ENCODE results near the gene PRR9.

Gene PRR9

DNA sequence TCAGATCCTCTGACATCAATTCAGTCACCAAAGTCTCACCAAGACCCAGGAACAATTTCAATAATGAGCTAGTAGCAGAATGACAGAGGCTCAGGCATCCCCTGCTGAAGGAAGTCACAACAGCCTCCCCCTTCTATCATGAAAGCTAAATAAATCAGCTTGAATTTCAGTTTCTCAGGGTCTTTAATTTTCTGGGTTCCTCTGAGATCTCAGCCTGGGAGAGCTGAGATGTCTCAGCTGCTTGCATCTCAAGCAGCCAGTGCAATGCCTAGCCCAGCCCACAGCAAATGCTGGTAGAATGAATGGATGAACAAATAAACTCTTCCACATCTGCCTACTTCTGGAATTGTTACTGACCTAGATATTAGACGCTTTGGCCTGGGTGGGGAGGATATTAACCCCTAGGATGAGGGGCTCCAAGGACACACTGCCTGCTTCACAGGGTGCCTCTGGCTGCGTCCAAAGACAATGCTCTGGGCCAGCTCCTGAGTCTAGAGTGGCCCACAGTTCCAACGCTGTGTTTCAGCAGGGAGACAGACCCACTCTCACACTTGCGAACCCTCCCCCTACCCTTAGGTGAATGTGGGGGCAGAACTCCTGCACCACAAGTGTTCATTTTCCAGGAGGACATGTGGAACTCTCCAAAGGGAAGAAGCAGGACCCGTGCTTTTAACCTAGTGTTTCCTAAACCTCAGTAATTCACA is 30.9 kb downstream of the PRR9 start:
- no peak for DNase-seq (ENCODE audit: low spot score)
- in situ Hi-C loops (cut with MboI; ENCODE audit: low sequenced_read_pairs, unreplicated experiment): no loop called here
- TF ChIP-seq, protein P1, sequence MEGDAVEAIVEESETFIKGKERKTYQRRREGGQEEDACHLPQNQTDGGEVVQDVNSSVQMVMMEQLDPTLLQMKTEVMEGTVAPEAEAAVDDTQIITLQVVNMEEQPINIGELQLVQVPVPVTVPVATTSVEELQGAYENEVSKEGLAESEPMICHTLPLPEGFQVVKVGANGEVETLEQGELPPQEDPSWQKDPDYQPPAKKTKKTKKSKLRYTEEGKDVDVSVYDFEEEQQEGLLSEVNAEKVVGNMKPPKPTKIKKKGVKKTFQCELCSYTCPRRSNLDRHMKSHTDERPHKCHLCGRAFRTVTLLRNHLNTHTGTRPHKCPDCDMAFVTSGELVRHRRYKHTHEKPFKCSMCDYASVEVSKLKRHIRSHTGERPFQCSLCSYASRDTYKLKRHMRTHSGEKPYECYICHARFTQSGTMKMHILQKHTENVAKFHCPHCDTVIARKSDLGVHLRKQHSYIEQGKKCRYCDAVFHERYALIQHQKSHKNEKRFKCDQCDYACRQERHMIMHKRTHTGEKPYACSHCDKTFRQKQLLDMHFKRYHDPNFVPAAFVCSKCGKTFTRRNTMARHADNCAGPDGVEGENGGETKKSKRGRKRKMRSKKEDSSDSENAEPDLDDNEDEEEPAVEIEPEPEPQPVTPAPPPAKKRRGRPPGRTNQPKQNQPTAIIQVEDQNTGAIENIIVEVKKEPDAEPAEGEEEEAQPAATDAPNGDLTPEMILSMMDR (IDR thresholded peaks at IDR 0.05; ENCODE audit: borderline replicate concordance, control extremely low read depth, extremely low read depth, insufficient read depth, missing control alignments): no peak

DNA sequence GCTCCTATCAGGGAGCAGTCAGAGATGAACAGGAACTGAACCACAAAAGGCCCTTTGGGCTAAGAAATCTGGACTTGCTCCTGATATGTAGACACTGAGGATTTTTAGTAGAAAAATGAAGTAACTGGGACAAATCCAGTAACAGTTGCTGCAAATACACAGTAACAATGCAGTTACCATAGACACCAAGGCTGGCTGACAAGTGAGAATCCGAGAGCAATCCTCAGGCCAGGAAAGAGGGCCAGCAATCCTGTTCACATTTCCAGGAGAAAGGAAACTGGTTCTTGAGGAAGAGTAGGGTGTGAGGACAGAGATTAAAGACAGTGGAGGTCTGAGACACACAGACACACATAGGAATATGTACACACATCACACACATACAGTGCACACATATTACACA is 32.8 kb downstream of the PRR9 start:
- DNase-seq (ENCODE audit: low spot score): no peak
- in situ Hi-C loops (cut with MboI; ENCODE audit: low sequenced_read_pairs, unreplicated experiment): no loop called here
- TF ChIP-seq, protein P1 (IDR thresholded peaks at IDR 0.05; ENCODE audit: borderline replicate concordance, control extremely low read depth, extremely low read depth, insufficient read depth, missing control alignments): no peak

DNA sequence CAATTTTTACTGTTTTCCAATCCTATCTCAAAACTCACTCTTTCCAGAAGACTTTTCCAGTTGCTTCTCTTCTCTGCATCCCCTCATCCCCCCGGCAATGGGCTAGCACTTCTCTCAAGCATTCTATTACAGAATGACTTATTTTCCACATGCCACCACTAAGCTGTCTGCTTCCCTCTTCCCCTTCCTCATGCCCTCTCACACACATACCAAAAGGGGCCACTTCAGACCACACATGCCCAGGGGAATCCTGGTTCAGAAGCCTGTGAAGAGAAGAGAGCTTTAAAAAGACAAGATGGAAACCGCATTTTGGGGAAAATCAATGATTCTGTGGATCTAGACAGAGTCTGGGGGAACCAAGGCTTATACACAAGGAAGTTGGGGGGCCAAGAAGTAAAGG is 33.7 kb downstream of the PRR9 start:
- in situ Hi-C loops (cut with MboI; ENCODE audit: low sequenced_read_pairs, unreplicated experiment): no loop called here
- TF ChIP-seq, protein P1 (IDR thresholded peaks at IDR 0.05; ENCODE audit: borderline replicate concordance, control extremely low read depth, extremely low read depth, insufficient read depth, missing control alignments): no peak
- no peak for DNase-seq (ENCODE audit: low spot score)

DNA sequence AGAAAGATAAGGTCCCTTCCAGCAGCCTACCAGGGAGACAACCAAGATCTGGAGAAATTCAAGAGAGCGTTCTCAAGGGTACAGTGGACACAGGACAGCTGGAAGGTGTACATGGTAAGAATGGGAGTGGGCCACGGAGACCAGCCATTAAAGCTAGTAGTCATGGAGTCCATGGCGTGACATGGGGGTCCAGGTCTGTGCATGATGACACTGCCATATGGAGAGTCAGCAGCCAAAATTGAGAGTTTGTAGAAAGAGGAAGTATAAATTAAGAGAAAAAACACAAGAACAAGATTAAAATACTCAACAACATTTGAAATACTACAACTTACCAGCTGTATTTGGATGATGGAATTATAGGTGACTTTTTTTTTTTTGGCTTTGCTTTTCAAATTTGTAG is 34.2 kb downstream of the PRR9 start:
- TF ChIP-seq, protein P1 (IDR thresholded peaks at IDR 0.05; ENCODE audit: borderline replicate concordance, control extremely low read depth, extremely low read depth, insufficient read depth, missing control alignments): no peak
- DNase-seq (ENCODE audit: low spot score): no peak
- in situ Hi-C loops (cut with MboI; ENCODE audit: low sequenced_read_pairs, unreplicated experiment): no loop called here

DNA sequence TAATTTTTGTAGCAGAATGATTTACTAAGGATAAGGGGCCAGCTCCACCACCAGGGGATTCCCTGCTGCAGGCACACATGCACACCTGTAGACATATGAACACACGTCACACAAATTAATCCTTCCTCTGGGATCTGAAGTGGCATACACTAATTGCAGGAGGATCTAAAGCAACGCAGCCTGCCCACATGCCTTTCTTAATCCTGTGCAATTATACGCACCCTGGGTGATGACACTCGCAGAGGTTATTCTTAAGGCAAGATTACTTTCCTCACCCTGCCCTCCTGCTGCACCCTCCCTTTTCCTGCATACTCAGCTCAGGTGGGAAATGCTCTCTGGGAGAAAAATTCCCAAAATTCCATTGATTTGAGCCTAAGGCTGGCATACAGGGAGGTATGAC is 34.6 kb downstream of the PRR9 start:
- DNase-seq (ENCODE audit: low spot score): no peak
- TF ChIP-seq, protein P1 (IDR thresholded peaks at IDR 0.05; ENCODE audit: borderline replicate concordance, control extremely low read depth, extremely low read depth, insufficient read depth, missing control alignments): no peak
- in situ Hi-C loops (cut with MboI; ENCODE audit: low sequenced_read_pairs, unreplicated experiment): no loop called here

DNA sequence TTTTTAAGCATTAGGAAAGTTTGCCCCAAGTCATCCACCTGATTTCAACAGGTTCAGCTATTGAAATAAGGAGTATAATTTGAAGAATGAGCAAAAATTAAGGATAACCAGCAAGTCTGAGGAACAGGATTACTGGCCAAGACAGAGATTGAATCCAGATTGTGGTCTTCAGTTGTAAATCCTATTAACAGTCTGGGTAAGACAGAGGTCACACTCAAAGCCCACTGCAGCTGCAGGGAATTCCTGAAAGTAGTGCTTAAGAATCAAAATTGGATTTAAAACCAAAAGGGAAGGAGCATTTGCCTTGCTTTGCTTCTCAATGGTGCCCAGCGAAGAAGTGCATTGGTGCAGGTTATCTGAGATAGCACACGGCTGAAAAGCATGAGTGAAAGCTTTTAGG is 35.7 kb downstream of the PRR9 start:
- DNase-seq (ENCODE audit: low spot score): no peak
- TF ChIP-seq, protein P1 (IDR thresholded peaks at IDR 0.05; ENCODE audit: borderline replicate concordance, control extremely low read depth, extremely low read depth, insufficient read depth, missing control alignments): no peak
- in situ Hi-C loops (cut with MboI; ENCODE audit: low sequenced_read_pairs, unreplicated experiment): no loop called here
